GM18873 (cell line): ENCODE measurements around the gene CCDC171.
"Not testable (repeated sequence)": the region's sequence is repeated elsewhere in the genome, so short reads cannot be mapped to it uniquely, and the experiment has no call there.

Source experiments
- ATAC-seq: cut with Tn5 transposase; IDR thresholded peaks from one replicate; pipeline ENCODE4 v1.9.1; 2021; ENCODE audit warnings: mild to moderate bottlenecking, moderate library complexity, moderate number of reproducible peaks; ENCODE audit not compliant: unreplicated experiment, low FRiP score

CCDC171 gene

DNA sequence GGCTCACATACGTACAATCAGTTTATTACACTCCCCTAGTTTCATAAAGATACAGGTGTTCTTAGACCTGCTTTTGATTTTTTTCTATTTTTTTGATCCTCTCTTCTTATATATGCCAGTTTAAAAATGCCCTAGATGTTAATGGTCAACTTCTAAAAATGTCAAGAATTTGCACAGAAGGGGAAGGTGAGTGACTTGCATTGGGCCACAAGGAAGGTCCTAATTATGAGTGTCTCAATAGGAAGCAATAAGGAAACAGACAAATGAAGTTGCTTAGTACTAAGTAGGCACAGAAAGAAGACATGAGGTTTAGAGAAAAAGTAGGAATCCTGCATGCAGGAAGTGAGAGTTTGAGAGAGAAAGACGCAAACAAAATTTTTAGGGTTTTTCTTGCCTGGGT is 3.2 kb upstream of the CCDC171 start:
- ATAC-seq = no peak

DNA sequence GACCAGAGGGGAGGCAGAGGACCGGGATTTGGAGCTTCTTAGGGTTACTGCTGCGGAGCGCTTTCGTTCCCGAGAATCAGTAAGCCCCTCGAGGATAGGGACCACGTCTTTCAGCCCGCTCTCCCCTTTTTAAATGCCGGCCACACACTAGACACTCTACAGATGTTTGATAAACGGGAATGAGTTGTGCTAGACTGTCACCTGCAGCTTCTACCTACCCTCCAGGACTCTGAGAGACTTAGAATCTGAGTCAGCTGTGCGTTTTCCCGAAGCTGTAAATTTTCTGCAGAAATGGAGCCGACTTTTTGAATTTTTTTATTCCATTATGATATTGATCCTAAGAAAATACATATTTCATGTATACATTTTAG is 670 bp downstream of the CCDC171 start:
- peak; percentile 14 for ATAC-seq

DNA sequence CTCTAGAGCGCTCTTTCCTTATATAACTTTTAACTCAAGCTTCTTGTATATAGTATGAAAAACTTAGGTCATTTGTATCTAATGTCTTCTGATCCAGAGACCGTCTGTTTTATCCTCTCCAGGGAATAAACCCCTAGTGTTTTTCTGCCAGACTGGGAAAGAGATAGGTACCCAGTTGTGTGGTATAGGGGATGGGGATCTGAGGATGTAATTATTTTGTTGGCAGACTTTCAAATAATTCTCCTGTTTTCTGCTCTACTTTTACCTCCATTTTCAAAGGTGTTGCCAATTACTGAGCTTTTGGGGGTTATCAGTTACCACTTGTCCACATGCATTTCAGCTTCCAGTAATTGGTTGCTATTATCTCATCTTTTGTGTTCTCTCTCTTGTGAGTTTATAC is 17.9 kb downstream of the CCDC171 start:
- ATAC-seq = no peak

DNA sequence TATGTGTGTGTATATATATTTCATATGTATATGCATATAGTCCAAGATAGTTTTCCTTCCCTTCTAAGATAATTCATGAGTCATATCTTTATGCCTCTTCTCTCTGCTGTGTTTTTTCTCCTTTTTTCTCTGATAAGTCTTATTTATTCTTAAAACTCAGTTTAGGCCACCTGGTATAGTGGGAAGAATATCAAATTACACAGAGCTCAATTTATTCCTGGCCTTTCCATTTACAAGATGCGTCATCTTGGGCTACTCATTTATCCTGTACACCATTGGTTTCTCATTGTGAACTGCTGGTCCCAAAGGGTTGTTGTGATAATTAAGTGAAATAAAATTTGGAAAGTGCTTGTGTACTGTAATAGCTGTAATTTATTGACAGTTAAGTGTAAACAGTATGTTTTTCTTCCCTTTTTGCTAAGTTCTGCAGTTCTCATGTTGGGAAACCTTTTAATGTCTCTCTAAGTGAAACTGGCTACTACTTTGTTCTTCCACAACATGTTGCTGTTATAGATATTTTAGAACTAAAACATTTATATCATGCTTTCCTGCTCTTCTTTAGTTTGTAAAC is 19.4 kb downstream of the CCDC171 start:
- ATAC-seq = no peak

DNA sequence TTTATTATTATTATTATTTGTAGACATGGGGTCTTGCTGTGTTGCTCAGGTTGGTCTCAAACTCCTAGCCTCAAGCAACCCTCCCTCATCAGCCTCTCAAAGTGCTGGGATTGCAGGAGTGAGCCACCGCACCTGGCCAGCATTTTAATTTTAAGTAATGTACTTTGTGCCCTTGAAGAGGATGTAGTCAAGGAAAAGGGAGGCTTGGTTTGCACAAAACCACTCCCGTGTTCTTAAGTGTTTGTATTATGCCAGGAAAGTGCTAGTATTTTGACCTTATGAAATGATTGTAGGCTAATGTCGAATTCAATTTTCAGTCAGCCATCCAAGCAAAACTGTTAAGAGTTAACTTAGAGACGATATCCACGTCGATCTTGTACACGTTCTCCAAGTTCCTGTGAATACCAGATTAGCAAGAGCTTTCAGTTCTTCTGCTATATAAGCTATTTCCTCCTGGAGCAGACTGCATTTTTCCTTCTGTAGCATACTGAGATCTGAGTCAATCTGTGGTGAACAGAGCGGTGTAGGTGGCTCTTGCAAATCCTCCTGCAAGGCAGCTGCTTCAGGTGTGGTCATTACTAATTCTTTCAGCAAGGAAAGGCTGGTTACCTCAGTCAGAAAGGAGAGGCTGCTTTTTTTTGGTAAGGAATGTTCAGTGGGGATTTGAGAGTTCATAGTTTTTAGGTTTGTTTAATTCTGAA is 23.7 kb downstream of the CCDC171 start:
- no peak for ATAC-seq

DNA sequence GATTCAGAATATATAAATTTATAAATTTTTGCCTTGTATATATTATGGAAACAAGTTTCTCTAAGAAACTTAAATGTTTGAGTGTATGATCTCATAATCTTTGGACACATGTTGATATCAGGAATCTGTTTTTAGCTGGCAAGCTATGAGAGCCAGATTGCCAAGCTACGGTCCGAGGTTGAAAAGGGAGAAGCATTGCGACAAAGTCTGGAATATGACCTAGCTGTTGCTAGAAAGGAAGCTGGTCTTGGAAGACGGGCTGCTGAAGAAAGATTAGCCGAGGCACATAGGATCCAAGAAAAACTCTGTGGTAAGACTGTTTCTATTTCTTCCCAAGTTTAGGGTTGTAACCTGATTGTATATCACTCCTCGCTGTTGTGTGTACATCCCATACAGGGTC is 25.9 kb downstream of the CCDC171 start:
- no peak for ATAC-seq

DNA sequence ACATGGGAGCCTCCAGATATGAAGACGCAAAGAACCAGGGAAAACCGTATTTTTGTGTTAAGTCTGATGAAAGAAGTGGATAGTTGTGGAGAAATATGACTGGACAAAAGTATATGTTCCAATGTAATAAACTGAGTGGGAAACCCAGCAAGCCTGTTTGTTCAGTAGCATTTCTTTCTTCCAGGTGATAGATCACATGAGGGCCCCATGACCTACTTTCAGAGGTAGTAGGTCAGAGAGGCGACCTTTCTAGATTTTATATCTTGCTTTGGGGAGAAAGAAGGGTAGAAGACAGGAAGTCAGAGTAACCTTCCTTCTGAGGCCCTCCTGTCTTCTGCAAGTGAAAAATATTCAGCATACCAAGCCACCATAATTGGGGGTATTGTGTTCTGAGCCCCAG is 31.5 kb downstream of the CCDC171 start:
- ATAC-seq = no peak

DNA sequence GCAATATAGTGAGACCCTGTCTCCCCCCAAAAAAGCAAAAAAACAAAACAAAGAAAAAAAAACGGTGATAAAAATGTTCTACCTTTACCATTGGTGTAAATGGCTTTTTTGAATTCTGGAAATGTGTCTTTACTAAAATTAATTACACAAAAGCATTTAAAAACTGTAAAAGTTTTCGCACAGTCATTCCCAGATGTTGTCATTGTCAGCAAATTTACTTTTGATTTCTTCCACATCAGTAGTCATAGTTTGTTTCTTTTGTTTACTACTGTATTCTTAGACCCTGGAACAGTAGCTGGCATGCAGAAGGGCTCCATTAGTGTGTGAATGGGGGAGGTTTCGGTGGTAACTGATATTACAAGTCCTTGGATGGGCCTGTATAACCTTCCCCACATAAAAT is 39.5 kb downstream of the CCDC171 start:
- no peak for ATAC-seq

DNA sequence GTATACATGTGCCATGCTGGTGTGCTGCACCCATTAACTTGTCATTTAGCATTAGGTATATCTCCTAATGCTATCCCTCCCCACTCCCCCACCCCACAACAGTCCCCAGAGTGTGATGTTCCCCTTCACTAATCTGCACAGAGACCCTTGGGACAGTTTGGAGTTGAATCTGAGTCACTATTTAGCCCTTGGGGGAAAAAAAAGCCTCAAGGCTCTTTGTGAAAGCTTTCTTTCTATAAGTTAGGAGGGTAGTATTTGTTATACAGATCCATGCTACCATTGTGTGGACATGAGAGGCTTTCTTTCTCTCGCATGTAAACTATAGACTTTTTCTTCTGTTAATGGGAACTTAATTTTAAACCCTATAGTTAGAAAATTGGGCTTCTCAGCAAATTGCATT is 40.1 kb downstream of the CCDC171 start:
- not testable (repeated sequence) for ATAC-seq

DNA sequence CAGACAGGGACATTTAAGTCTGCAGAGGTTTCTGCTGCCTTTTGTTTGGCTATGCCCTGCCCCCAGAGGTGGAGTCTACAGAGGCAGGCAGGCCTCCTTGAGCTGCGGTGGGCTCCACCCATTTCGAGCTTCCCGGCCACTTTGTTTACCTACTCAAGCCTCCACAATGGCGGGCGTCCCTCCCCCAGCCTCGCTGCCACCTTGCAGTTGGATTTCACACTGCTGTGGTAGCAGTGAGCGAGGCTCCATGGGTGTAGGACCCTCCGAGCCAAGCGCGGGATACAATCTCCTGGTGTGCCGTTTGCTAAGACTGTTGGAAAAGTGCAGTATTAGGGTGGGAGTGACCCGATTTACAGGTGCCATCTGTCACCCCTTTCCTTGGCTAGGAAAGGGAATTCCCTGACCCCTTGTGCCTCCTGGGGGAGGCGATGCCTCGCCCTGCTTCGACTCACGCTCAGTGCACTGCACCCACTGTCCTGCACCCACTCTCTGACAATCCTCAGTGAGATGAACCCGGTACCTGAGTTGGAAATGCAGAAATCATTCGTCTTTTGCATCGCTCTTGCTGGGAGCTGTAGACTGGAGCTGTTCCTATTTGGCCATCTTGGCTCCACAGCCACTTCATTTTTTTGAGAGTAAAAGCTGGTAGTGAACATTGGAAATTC is 48.0 kb downstream of the CCDC171 start:
- ATAC-seq = not testable (repeated sequence)

DNA sequence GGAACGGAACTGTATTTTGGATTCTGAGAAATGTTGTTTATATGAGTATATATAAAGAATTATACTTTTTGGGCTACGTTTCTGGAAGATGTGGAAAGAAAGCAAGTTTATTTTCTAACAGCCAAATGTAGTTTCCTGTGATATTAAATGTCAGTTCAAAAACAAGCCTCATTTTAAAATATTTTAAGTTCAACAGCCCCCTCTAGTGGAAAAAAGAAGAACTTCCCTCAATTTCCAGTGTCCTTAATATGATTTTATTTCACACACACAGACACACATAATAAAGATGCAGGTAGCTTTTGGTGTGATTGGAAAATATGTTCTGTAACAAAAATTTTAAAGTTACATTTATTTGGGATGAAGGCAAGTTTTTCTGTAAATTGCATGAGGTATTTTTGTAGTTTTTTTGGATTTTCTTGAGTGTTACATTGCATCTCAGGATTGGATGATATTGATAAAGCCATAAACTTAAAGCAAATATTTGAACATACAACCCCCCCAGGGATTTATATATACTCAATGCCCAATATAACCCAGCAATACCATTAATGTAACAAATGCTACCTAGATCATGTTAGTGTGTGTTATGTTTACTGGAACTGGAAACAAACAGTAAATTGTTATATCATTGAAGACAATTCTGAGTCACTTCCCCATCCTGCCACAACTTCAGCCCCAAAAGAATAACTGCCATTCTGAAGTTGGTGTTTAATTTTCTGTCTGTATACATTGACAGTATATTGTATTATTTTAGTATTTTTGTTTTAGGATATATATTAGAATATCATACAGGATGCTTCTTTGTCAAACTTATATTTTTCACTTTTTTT is 54.0 kb downstream of the CCDC171 start:
- ATAC-seq = no peak

DNA sequence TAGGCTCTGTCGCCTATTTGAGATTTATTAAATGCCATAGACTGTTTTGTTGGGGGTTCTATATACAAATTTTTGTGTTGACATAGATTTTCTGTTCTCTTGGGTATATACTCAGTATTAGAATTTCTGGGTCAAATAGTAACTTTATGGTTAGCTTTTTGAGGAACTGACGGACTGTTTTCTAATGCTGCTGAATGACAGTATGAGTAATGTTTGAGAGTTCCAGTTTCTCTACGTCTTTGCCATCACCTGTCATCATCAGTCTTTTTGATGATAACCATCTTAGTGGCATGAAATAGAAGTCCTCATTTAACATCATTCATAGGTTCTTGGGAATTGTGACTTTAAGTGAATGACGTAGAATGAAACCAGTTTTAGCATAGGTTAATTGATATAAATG is 60.1 kb downstream of the CCDC171 start:
- ATAC-seq = peak; percentile 94

DNA sequence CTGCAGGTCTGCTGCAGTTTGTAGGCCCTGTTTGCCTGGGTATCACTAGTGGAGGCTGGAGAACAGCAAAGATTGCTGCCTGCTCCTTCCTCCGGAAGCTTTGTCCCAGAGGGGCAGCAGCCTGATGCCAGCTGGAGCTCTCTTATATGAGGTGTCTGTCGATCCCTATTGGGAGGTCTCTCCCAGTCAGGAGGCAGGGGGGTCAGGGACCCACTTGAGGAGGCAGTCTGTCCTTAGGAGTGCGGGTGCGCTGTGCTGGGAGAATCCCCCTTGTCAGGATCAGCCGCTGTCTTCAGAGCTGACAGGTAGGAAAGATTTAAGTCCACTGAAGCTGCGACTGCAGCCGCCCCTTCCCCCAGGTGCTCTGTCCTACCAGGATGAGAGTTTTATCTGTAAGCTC is 64.9 kb downstream of the CCDC171 start:
- no peak for ATAC-seq

DNA sequence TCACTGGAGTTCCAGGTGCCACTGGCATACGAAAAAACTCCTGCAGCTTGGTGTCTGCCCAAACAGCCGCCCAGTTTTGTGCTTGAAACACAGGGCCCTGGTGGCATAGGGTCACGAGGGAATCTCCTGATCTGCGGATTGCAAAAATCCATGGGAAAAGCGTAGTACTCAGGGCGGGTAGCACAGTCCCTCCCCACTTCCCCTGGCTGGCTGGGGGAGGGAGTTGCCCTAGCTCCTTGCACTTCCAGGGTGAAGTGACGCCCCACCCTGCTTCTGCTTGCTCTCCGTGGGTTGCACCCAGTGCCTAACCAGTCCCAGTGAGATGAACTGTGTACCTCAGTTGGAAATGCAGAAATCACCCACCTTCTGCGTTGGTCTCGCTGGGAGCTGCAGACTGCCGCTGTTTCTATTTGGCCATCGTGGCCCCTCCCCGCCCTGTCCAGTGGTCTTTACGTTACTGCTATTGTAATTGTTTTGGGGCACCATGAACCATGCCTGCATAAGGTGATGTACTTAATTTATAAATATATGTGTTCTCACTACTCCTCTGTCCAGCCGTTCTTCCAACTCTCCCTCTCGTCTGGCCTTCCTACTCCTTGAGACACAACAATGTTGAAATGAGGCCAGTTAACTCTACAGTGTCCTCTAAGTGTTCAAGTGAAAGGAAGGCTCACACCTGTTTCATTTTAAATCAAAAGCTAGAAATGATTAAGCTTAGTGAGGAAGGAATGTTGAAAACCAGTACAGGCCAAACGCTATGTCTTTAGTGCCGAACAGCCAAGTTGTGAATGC is 65.9 kb downstream of the CCDC171 start:
- no peak for ATAC-seq

DNA sequence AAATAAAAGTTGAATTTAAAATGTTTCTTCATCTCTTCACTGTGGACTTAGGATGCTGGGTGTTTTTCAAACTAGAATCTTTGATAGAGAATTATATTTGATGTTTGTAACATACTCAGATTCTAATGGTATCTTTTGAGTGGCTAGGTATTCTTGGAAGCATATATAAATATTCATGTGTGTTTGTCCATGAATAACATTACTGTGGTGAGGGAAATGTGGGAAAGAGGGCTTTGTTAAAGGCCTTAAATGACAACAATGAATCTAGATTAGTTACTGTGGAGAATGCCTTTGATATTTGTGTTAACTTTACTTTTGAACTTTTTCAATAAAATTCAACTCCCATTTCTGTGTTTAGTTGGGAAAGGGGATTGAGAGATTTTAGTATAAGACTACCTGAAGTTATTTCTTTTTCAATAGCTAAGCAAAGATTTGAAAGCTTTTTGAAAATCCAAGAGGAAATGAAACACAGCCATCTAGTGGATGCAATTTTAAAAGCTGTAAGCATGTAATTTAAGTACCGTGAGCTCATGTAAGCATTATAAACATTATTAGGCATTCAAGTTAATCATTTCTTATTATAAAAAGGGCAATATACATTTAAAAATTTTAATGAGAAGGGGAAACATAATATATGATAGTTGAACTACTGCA is 69.6 kb downstream of the CCDC171 start:
- no peak for ATAC-seq

DNA sequence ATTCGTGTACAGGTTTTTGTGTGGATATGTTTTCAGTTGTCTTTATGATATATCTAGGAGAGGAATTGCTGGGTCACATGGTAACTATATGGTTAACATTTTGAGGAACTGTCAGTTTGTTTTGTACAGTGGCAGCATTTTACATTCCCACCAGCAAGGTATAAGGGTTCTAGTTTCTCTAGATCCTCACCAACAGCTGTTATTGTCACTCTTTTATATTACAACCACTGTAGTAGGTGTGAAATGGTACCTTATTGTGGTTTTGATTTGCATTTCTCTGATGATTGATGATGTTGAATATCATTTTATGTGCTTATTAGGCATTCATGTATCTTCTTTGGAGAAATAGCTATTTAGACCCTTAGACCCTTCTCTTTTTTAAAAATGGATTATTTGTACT is 82.9 kb downstream of the CCDC171 start:
- ATAC-seq = no peak

DNA sequence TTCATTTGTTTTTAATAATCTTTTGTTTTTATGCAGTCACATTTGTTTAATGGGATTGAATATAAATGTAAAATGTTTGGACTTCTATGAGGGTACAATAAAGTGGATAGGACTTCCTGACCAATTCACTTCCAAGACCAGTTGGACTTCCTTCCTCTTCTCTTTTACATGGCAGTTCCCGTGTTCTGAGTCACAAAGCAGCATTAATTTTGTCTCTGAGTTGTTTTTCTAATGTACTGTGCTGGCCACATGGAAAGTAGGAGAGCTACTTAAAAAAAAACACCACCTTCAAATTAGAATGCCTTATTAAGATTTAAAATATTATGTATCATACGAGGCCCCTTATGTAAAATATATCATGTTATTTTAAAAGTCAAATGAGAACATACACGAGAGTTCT is 87.3 kb downstream of the CCDC171 start:
- ATAC-seq = no peak

DNA sequence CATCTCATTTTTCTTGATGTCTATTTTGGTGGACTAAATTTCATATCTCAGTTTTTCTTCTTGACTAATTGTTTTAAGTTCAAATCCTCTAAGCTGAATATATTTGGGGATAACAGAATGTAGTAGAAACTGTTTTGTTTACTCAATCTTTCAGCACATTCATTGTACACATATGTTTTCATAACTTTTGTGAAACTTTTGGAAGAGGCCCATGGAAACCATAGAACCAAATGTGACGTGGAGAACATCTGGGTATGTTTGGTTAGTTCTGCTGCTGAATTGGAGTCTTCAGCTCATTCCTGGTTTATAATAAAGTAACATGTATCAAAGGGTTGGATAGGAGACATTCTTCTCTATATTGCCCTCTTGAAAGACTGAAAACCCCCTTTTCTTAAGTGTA is 88.4 kb downstream of the CCDC171 start:
- ATAC-seq = no peak

DNA sequence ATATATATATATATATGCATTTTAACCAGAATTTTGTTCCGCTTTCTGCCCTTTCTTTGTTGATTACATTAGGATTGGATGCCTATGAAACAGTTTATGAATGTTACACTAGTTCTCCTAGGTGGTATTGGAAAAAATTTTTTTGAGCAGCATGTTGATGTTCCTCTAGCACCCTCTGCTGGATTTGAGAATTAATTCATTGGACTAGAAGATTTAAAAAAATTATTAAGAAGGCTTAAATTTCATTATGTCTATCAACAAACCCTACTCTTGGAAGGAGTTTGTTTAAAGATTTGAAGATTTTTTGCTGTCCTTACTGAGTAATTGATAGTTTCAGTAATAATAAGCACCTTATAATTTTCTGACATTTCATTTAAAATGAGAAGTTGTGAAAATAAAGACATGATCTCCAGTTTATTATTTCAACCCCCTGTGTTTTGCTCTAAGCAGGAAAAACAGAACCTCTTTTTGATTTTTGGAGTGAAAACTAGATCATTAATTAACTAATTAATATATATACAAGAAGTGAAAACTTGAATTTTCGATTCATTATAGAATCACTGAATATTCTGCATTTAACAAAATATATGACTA is 89.6 kb downstream of the CCDC171 start:
- no peak for ATAC-seq

DNA sequence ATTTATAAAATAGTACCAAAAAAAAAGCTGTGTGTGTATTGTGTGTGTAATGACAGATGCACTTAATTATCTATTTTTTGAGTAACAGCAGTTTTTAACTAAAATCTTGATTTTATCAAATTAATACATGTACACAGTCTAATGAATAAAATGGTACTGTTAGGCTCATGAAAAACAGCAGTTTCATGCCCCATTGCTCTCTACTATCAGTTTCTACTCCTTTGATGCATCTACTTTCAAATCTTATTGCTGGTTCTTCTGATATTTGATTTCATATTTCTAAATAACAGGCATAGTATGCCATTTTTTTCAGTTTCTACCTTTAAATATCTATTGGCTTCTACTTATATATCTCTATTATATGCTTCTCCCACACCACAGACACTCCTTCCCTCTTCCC is 117.4 kb downstream of the CCDC171 start:
- no peak for ATAC-seq
